Fibroblast of pulmonary artery (primary cell): ENCODE data around the gene EIF4E.
"Not testable (repeated sequence)": the region's sequence is repeated elsewhere in the genome, so short reads cannot be mapped to it uniquely, and the experiment has no call there.

Experiments used
- DNase-seq: peaks from one replicate; pipeline ENCODE4 v3.0.0-alpha.2; 2010; ENCODE audit warnings: low read depth
- H3K4me3 ChIP-seq: replicated peaks from 2 replicates; pipeline ENCODE4 v1.5.1; 2011; ENCODE audit warnings: low read depth, mild to moderate bottlenecking, control low read depth, low read length, moderate library complexity
- TF ChIP-seq, protein P1 (sequence below): IDR thresholded peaks from 2 replicates; pipeline ENCODE4 v1.5.1; 2011; ENCODE audit warnings: mild to moderate bottlenecking, control low read depth, low read length, inconsistent platforms; ENCODE audit errors: missing control alignments

Gene EIF4E

DNA sequence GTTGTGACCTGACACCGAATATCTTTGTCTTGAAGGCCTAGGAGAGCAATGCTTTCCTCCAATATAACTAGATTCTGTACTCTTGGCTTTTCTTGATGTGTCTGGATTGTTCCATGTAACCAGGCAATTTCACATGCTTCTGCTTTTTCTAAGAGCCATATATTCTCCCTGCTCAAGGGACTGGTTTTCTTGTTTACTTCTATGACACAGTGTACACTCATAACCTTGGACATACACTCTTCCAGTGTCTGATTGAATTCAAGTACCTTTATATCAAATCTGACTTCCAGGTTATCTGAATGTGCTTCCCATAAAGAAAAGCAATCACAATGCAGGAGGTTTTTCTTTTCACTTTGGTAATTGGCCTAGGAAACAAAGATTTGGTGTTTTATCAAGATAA is 17.4 kb upstream of the EIF4E start:
- TF ChIP-seq, protein P1, sequence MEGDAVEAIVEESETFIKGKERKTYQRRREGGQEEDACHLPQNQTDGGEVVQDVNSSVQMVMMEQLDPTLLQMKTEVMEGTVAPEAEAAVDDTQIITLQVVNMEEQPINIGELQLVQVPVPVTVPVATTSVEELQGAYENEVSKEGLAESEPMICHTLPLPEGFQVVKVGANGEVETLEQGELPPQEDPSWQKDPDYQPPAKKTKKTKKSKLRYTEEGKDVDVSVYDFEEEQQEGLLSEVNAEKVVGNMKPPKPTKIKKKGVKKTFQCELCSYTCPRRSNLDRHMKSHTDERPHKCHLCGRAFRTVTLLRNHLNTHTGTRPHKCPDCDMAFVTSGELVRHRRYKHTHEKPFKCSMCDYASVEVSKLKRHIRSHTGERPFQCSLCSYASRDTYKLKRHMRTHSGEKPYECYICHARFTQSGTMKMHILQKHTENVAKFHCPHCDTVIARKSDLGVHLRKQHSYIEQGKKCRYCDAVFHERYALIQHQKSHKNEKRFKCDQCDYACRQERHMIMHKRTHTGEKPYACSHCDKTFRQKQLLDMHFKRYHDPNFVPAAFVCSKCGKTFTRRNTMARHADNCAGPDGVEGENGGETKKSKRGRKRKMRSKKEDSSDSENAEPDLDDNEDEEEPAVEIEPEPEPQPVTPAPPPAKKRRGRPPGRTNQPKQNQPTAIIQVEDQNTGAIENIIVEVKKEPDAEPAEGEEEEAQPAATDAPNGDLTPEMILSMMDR: no peak
- no peak overlapping the region for H3K4me3 ChIP-seq
- no peak for DNase-seq

DNA sequence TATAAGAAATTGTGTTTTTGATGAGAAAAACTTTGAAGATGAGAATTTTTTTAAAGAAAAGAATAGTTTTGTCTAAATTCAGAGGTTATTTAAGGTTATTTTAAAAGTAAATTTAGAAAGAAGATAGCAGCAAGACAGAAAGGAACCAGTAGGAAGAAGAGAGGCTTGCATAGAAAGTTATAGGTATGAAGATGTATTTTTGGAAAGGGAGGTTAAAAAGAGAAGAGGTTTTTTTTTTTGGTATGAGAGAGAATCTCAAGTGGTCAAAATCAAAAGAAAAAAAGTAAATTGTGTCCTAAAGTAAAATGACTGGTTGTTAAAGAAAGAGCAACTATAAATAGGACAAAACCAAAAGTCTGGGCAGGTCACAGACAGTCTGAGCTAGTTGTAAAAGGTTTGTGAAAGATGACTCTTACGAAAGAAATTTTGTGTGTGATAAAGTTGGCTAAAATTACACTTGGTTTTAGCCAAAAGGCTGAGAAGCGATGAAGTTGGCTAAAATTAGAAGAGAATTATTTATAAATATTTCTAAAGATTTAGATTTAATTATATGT is 16.4 kb upstream of the EIF4E start:
- no peak overlapping the region for H3K4me3 ChIP-seq
- TF ChIP-seq, protein P1: no peak
- DNase-seq: peak; percentile 26

DNA sequence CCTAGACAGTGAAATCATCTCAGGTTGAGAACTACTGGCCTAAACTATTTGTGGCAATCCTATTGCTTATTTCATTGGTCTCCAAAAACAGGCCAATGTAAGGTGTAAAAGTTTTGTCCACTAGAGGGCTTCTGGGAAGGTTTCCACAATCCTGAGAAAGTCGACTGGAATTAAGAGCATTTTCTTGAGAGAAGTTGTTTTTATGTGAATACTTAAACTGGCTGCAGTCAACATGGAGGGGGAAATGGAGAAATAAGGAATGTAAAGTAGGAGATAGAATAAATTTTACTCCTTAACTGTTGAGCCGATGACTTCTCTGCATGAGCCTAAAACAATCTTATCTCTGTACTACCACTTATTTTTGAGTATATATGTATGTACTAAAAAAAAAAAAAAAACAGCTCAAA is 11.0 kb upstream of the EIF4E start:
- TF ChIP-seq, protein P1: peak; percentile 87
- DNase-seq: peak; percentile 86
- no peak overlapping the region for H3K4me3 ChIP-seq

DNA sequence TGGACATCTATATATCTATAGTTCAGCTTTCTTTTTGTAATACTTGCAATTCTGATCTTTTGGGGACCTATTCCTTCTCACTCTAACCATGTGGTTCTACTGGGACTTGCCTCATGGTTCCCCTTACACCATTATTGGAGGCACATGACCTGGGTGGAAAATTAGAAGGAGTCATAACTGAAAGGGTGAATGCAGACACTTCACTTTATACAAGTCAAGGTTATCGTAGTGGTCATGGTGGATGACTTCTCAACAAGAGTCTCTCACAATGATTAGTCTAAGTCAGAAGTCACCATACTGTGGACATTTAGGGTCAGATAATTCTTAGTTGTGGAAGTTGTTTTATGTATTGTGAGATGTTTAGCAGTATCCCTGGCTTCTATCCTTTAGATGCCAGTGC is 10.5 kb upstream of the EIF4E start:
- TF ChIP-seq, protein P1: no peak
- DNase-seq: no peak
- H3K4me3 ChIP-seq: no peak overlapping the region

DNA sequence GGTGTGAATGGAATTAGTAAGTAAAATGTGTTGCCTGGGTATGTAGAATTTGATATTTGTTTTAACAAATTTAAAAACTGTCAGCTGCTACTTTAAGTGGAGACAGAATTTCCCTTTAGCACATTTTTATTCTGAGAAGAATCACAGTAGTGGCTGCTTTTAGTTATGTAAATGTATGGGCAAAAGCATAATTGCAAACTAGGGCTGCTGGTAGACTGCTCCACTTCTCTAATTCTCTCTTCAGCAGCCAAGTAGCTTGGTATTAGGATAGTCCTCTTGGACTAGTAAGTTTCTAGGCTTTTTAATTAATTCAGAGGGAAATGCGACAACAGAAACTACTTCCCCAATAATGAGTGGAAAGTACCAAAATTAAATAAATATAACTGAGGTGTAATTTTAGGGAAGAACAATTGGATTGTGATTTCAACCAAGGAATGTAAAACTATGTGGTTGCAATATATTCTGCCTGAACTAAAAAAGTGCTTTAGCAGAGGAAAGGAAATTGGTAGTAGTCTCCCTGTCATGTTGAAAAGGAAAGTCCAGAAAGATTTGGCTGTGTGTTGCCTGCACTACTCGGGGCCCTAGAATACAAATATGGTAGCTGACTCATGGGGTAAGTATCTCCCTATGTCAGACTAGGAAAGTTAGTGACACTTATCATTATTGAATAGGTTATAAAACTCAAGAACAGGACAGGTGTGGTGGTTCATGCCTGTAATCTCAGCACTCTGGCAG is 9.2 kb upstream of the EIF4E start:
- no peak overlapping the region for H3K4me3 ChIP-seq
- TF ChIP-seq, protein P1: no peak
- DNase-seq: peak; percentile 57

DNA sequence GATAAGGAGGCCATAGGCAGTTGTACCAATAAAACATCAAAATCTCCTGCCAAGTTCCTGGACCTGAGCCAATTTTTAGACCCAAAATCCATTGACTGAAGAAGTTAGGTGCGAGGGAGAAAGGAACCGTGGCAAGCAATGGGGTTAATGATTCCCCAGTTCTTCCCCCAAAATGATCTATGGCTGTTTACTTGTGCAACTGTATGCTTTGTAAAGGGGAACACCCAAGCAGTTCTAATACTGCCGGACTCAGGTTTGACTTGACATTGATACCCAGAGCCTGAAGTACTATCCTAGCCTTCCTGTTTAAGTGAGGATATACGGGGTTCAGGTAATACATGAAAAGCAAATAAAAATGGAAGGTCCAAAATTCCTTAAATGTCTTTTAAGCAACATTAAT is 6.7 kb upstream of the EIF4E start:
- TF ChIP-seq, protein P1: no peak
- no peak for DNase-seq
- no peak overlapping the region for H3K4me3 ChIP-seq

DNA sequence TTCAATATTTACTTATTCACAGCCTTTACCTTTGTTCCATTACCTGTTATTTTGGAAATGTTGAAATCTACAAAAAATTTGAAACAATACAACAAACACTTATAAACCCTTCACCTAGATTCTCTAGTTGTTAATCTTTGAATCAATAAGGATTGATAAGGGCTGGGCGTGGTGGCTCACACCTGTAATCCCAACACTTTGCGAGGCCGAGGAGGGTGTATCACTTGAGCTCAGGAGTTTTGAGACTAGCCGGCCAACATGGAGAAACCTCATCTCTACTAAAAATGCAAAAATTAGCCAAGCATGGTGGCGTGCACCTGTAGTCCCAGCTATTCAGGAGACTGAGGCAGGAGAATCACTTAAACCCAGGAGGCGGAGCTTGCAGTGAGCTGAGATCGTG is 5.9 kb upstream of the EIF4E start:
- not testable (repeated sequence) for H3K4me3 ChIP-seq, DNase-seq
